DOHH2 (cell line): ENCODE data around the gene PDE2A.

Experiments
- H3F3A ChIP-seq: fragments of 200-600 bp; sonication (generic), shearing (Covaris generic); 2 replicates; pipeline ENCODE4 v1.6.0; 2016; ENCODE audit warnings: antibody characterized with exemption, mild to moderate bottlenecking; ENCODE audit not compliant: control insufficient read depth, insufficient read depth
- H3K27ac ChIP-seq: fragments of 200-600 bp; sonication (generic); 2 replicates; pipeline ENCODE4 v1.5.1; 2014; ENCODE audit warnings: low read depth, mild to moderate bottlenecking, low read length, moderate library complexity
- H3K27me3 ChIP-seq: fragments of 200-600 bp; sonication (generic); 2 replicates; pipeline ENCODE4 v1.6.1; 2014; ENCODE audit warnings: mild to moderate bottlenecking, low read length, mixed read lengths; ENCODE audit not compliant: control insufficient read depth
- H3K36me3 ChIP-seq: fragments of 200-600 bp; sonication (generic); 2 replicates; pipeline ENCODE4 v1.6.1; 2014; ENCODE audit warnings: mild to moderate bottlenecking, low read length, moderate library complexity, mixed read lengths; ENCODE audit not compliant: control insufficient read depth
- H3K4me1 ChIP-seq: fragments of 200-600 bp; sonication (generic); 2 replicates; pipeline ENCODE4 v1.6.1; 2014; ENCODE audit warnings: mild to moderate bottlenecking, low read length, mixed read lengths; ENCODE audit not compliant: control insufficient read depth
- H3K4me2 ChIP-seq: fragments of 200-600 bp; sonication (generic); 2 replicates; pipeline ENCODE4 v1.6.0; 2014; ENCODE audit warnings: mild to moderate bottlenecking, low read length, moderate library complexity
- H3K4me3 ChIP-seq: fragments of 200-600 bp; sonication (generic); 2 replicates; pipeline ENCODE4 v1.5.1; 2014; ENCODE audit warnings: mild to moderate bottlenecking, low read length, mixed read lengths
- H3K79me2 ChIP-seq: fragments of 200-600 bp; sonication (generic); 2 replicates; pipeline ENCODE4 v1.6.1; 2014; ENCODE audit warnings: mild to moderate bottlenecking, low read length, mixed read lengths; ENCODE audit not compliant: control insufficient read depth
- H3K9me2 ChIP-seq: fragments of 200-600 bp; sonication (generic); replicated peaks from 2 replicates; pipeline ENCODE4 v1.6.1; 2014; ENCODE audit warnings: mild to moderate bottlenecking, low read length, mixed read lengths; ENCODE audit not compliant: control insufficient read depth
- H3K9me3 ChIP-seq: fragments of 200-600 bp; sonication (generic); 2 replicates; pipeline ENCODE4 v1.6.1; 2014; ENCODE audit warnings: antibody characterized with exemption, low read length, mixed read lengths; ENCODE audit not compliant: control insufficient read depth, insufficient read depth
- H4K20me1 ChIP-seq: fragments of 200-600 bp; sonication (generic); 2 replicates; pipeline ENCODE4 v1.6.0; 2014; ENCODE audit warnings: low read depth, mild to moderate bottlenecking, antibody characterized with exemption, low read length, moderate library complexity; ENCODE audit not compliant: control insufficient read depth, insufficient read depth
- CTCF ChIP-seq: fragments of 200-600 bp; sonication (generic); IDR thresholded peaks from one replicate; pipeline ENCODE4 v1.5.1; 2014; ENCODE audit warnings: antibody characterized with exemption, mild to moderate bottlenecking, low read depth, low read length; ENCODE audit not compliant: poor library complexity, severe bottlenecking
- EZH2phosphoT487 ChIP-seq: fragments of 200-600 bp; sonication (generic); IDR thresholded peaks from 2 replicates; pipeline ENCODE4 v1.6.1; 2017; ENCODE audit warnings: borderline replicate concordance, mild to moderate bottlenecking, antibody characterized with exemption, low read length, moderate library complexity, mixed read lengths

PDE2A gene

GRCh38 chr11:72546866-72547265 lies 127.4 kb downstream of the PDE2A start:
- TF ChIP-seq EZH2phosphoT487 = no peak
- TF ChIP-seq CTCF = no peak
- no peaks in the 10 kb centered on the region for H3K36me3 ChIP-seq
- peaks cover under 1% of the 10 kb centered on the region; the same call in 1 of the 2 replicates for H3K27me3 ChIP-seq
- H3K9me3 ChIP-seq = no peaks in the 10 kb centered on the region
- no peak overlapping the region for H3K27ac ChIP-seq
- H3K4me2 ChIP-seq = no peak overlapping the region
- H3K4me3 ChIP-seq = no peak overlapping the region
- no peaks in the 10 kb centered on the region for H3K79me2 ChIP-seq
- no peaks in the 10 kb centered on the region for H3F3A ChIP-seq
- no peaks in the 10 kb centered on the region for H4K20me1 ChIP-seq
- H3K9me2 ChIP-seq = no peaks in the 10 kb centered on the region
- H3K4me1 ChIP-seq = no peaks in the 10 kb centered on the region

- Histone ChIP-seq H3K4me1 (no peaks in the 10 kb centered on the region), H3K79me2 (no peaks in the 10 kb centered on the region), H3K27ac (no peak overlapping the region), H4K20me1 (no peaks in the 10 kb centered on the region), H3F3A (no peaks in the 10 kb centered on the region), H3K27me3 (peaks cover 8% of the 10 kb centered on the region; the same call in 1 of the 2 replicates), H3K36me3 (no peaks in the 10 kb centered on the region), H3K9me2 (no peaks in the 10 kb centered on the region), H3K9me3 (no peaks in the 10 kb centered on the region), H3K4me3 (no peak overlapping the region), H3K4me2 (no peak overlapping the region)
- TF ChIP-seq EZH2phosphoT487 = no peak
- TF ChIP-seq CTCF = no peak
Measured at GRCh38 chr11:72544589-72544988, 129.6 kb downstream of the PDE2A start.

- Histone ChIP-seq H3K27me3 (peaks cover 9% of the 10 kb centered on the region), H3K27ac (no peak overlapping the region), H3K4me3 (no peak overlapping the region), H3K36me3 (no peaks in the 10 kb centered on the region), H3K9me3 (no peaks in the 10 kb centered on the region), H3K4me2 (no peak overlapping the region), H3K4me1 (no peaks in the 10 kb centered on the region), H3K9me2 (no peaks in the 10 kb centered on the region), H3K79me2 (no peaks in the 10 kb centered on the region), H3F3A (no peaks in the 10 kb centered on the region), H4K20me1 (no peaks in the 10 kb centered on the region)
- TF ChIP-seq CTCF (no peak), EZH2phosphoT487 (no peak)
Measured at GRCh38 chr11:72543849-72544542, 130.2 kb downstream of the PDE2A start.
